Hypothalamus (tissue), 51 donors: ENCODE results near the gene GALNT9.
"Not testable (repeated sequence)": the region's sequence is repeated elsewhere in the genome, so short reads cannot be mapped to it uniquely, and the experiment has no call there.

Experiments used
- DNase-seq, 51 donors: peaks; one replicate each; lab custom pipeline; 2025; lab: John Stamatoyannopoulos, UW

The GALNT9 gene

GRCh38 chr12:132329036-132329719 is at the start of gene GALNT9:
GALNT9 (minus strand) TSS chr12:132329589; CDS start chr12:132329203, 386 bp downstream.
- DNase-seq, result peak in 6 of 51 donors; percentile 7 to 33 (median 19)

GRCh38 chr12:132379057-132379456 is 49.7 kb upstream of the GALNT9 start:
- not testable (repeated sequence) for DNase-seq

GRCh38 chr12:132377147-132377546 is 47.8 kb upstream of the GALNT9 start:
- DNase-seq, result no peak

GRCh38 chr12:132376464-132376830 is 47.1 kb upstream of the GALNT9 start:
- DNase-seq, result no peak

- no peak for DNase-seq
Observed at GRCh38 chr12:132375747-132376463, 46.5 kb upstream of the GALNT9 start.

- no peak for DNase-seq
Observed at GRCh38 chr12:132374612-132375445, 45.4 kb upstream of the GALNT9 start.

- no peak for DNase-seq
Observed at GRCh38 chr12:132373901-132374611, 44.7 kb upstream of the GALNT9 start.

GRCh38 chr12:132367852-132368251 is 38.5 kb upstream of the GALNT9 start:
- DNase-seq, result no peak

- DNase-seq, result no peak
Observed at GRCh38 chr12:132367071-132367851, 37.9 kb upstream of the GALNT9 start.

GRCh38 chr12:132366341-132366861 is 37.0 kb upstream of the GALNT9 start:
- DNase-seq, result peak in 7 of 51 donors; percentile 6 to 42 (median 20)

- no peak for DNase-seq
Observed at GRCh38 chr12:132365226-132365625, 35.8 kb upstream of the GALNT9 start.

- DNase-seq, result no peak
Observed at GRCh38 chr12:132364348-132364902, 35.0 kb upstream of the GALNT9 start.

GRCh38 chr12:132363661-132364347 is 34.4 kb upstream of the GALNT9 start:
- DNase-seq, result no peak

GRCh38 chr12:132362996-132363660 is 33.7 kb upstream of the GALNT9 start:
- DNase-seq, result no peak

- no peak for DNase-seq
Observed at GRCh38 chr12:132360906-132361777, 31.8 kb upstream of the GALNT9 start.

GRCh38 chr12:132360410-132360809 is 31.0 kb upstream of the GALNT9 start:
- no peak for DNase-seq

- no peak for DNase-seq
Observed at GRCh38 chr12:132359971-132360370, 30.6 kb upstream of the GALNT9 start.
